ENCODE results near the gene CCDC51. TPM values are rescaled to one million over a fixed set of nuclear protein-coding genes. Genes with fewer than 3 reads are reported as not detected.

Gene CCDC51
- total RNA-seq, 1 experiment from 2014 or later: 29.3 TPM

DNA sequence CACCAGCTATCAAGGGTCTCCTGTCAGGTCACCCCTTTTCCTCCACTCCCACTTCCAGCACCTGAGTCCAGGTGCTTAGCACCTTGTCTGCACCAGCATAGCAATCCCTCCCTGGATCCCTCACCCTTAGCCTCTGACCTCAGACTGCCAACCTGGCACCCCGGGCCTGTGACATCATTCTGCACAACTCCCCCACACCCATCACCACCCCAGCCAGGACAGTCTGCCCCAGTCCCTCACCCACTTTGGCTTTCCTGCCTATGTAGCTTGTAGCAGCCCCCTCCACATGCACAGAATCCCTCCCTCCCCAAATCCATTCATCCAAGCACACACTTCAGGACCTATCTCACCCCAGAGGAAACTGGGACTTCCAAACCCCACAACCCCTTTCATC, 9.2 kb downstream of the CCDC51 start:
- Histone ChIP-seq H3K9ac (ENCODE audit: low read length) (0 out of 2 replicates have a peak overlapping the region, but pooled peaks have one; percentile 77), H3K4me1 (ENCODE audit: control insufficient read depth in 1 of 2, insufficient read depth in 2 of 2, low read length in 2 of 2) (peaks cover 55 to 72% of the 10 kb centered on the region in 2 experiments), H3K27me3 (ENCODE audit: insufficient read depth, low read length) (no peaks in the 10 kb centered on the region), H3K36me3 (ENCODE audit: control insufficient read depth in 1 of 2, insufficient read depth in 2 of 2, low read length in 2 of 2) (peaks cover 0 to 17% of the 10 kb centered on the region in 2 experiments; a peak in 1 of 4 replicates), H3K9me3 (ENCODE audit: control insufficient read depth in 1 of 2, insufficient read depth in 1 of 2, low read depth in 1 of 2, low read length in 2 of 2) (no peaks in the 10 kb centered on the region), H3K4me3 (replicated peaks in 1 of 2; ENCODE audit: low read depth in 1 of 2, low read length in 2 of 2) (no peak overlapping the region), H3K27ac (ENCODE audit: low read depth, low read length) (peak overlapping the region; percentile 81), H4K20me1 (ENCODE audit: insufficient read depth) (no peaks in the 10 kb centered on the region), H2AFZ (ENCODE audit: low read depth, low read length, poor library complexity, severe bottlenecking) (no peak overlapping the region), H3K79me2 (ENCODE audit: insufficient read depth, low read length) (peaks cover 14% of the 10 kb centered on the region; the same call in 1 of the 2 replicates), H3K9me2 (ENCODE audit: insufficient read depth) (no peaks in the 10 kb centered on the region), H3K4me2 (ENCODE audit: low read length) (peak overlapping the region; percentile 91)
- POLR2A ChIA-PET: interaction anchor here (1.8 kb wide), 1 partner anchor 9 kb away, joined by 5 read pairs; the partner anchor contains the start of genes CCDC51 and TMA7
- TF ChIP-seq CEBPB (IDR thresholded peaks at IDR 0.05; ENCODE audit: low read depth): no peak
- no peak for TF ChIP-seq ZNF274 (IDR thresholded peaks at IDR 0.05; ENCODE audit: low read depth, low read length)
- no peak for TF ChIP-seq POLR2A (IDR thresholded peaks at IDR 0.05; ENCODE audit: borderline replicate concordance, extremely low read depth, insufficient read depth, insufficient read length)
- TF ChIP-seq, protein P1, sequence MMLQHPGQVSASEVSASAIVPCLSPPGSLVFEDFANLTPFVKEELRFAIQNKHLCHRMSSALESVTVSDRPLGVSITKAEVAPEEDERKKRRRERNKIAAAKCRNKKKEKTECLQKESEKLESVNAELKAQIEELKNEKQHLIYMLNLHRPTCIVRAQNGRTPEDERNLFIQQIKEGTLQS (IDR thresholded peaks at IDR 0.05): no peak
- TF ChIP-seq, protein P2, sequence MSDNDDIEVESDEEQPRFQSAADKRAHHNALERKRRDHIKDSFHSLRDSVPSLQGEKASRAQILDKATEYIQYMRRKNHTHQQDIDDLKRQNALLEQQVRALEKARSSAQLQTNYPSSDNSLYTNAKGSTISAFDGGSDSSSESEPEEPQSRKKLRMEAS (IDR thresholded peaks at IDR 0.05): no peak
- TF ChIP-seq, protein P3, sequence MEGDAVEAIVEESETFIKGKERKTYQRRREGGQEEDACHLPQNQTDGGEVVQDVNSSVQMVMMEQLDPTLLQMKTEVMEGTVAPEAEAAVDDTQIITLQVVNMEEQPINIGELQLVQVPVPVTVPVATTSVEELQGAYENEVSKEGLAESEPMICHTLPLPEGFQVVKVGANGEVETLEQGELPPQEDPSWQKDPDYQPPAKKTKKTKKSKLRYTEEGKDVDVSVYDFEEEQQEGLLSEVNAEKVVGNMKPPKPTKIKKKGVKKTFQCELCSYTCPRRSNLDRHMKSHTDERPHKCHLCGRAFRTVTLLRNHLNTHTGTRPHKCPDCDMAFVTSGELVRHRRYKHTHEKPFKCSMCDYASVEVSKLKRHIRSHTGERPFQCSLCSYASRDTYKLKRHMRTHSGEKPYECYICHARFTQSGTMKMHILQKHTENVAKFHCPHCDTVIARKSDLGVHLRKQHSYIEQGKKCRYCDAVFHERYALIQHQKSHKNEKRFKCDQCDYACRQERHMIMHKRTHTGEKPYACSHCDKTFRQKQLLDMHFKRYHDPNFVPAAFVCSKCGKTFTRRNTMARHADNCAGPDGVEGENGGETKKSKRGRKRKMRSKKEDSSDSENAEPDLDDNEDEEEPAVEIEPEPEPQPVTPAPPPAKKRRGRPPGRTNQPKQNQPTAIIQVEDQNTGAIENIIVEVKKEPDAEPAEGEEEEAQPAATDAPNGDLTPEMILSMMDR (IDR thresholded peaks at IDR 0.05 in 2 of 3, conservative IDR thresholded peaks at IDR 0.05 in 1 of 3; ENCODE audit: borderline replicate concordance in 1 of 3, insufficient read depth in 1 of 3, low read depth in 2 of 3, low read length in 2 of 3): no peak
- TF ChIP-seq, protein P4, sequence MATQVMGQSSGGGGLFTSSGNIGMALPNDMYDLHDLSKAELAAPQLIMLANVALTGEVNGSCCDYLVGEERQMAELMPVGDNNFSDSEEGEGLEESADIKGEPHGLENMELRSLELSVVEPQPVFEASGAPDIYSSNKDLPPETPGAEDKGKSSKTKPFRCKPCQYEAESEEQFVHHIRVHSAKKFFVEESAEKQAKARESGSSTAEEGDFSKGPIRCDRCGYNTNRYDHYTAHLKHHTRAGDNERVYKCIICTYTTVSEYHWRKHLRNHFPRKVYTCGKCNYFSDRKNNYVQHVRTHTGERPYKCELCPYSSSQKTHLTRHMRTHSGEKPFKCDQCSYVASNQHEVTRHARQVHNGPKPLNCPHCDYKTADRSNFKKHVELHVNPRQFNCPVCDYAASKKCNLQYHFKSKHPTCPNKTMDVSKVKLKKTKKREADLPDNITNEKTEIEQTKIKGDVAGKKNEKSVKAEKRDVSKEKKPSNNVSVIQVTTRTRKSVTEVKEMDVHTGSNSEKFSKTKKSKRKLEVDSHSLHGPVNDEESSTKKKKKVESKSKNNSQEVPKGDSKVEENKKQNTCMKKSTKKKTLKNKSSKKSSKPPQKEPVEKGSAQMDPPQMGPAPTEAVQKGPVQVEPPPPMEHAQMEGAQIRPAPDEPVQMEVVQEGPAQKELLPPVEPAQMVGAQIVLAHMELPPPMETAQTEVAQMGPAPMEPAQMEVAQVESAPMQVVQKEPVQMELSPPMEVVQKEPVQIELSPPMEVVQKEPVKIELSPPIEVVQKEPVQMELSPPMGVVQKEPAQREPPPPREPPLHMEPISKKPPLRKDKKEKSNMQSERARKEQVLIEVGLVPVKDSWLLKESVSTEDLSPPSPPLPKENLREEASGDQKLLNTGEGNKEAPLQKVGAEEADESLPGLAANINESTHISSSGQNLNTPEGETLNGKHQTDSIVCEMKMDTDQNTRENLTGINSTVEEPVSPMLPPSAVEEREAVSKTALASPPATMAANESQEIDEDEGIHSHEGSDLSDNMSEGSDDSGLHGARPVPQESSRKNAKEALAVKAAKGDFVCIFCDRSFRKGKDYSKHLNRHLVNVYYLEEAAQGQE (IDR thresholded peaks at IDR 0.05; ENCODE audit: low read depth): no peak
- TF ChIP-seq YY1 (IDR thresholded peaks at IDR 0.05; ENCODE audit: extremely low read depth, insufficient replicate concordance, low read depth, low read length): no peak
- TF ChIP-seq JUND (IDR thresholded peaks at IDR 0.05): no peak
- no peak for TF ChIP-seq ZFX (IDR thresholded peaks at IDR 0.05)
- TF ChIP-seq EGR1 (IDR thresholded peaks at IDR 0.05; ENCODE audit: low read depth): no peak
- no peak for TF ChIP-seq SRF (IDR thresholded peaks at IDR 0.05; ENCODE audit: low read depth)
- no peak for TF ChIP-seq TCF7L2 (IDR thresholded peaks at IDR 0.05; ENCODE audit: borderline replicate concordance, extremely low read depth, insufficient read depth, insufficient read length)
- no peak for TF ChIP-seq EZH2phosphoT487 (IDR thresholded peaks at IDR 0.05; ENCODE audit: borderline replicate concordance)
- TF ChIP-seq, protein P5, sequence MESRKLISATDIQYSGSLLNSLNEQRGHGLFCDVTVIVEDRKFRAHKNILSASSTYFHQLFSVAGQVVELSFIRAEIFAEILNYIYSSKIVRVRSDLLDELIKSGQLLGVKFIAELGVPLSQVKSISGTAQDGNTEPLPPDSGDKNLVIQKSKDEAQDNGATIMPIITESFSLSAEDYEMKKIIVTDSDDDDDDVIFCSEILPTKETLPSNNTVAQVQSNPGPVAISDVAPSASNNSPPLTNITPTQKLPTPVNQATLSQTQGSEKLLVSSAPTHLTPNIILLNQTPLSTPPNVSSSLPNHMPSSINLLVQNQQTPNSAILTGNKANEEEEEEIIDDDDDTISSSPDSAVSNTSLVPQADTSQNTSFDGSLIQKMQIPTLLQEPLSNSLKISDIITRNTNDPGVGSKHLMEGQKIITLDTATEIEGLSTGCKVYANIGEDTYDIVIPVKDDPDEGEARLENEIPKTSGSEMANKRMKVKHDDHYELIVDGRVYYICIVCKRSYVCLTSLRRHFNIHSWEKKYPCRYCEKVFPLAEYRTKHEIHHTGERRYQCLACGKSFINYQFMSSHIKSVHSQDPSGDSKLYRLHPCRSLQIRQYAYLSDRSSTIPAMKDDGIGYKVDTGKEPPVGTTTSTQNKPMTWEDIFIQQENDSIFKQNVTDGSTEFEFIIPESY (IDR thresholded peaks at IDR 0.05; ENCODE audit: extremely low read depth, insufficient replicate concordance, low read length): no peak
- no TSS peak for BruUV-seq (replicated peaks)
- ATAC-seq: no peak
- RAD21 ChIA-PET (ENCODE audit: low non-redundant PET in 1 of 2, low total read pairs in 2 of 2, uncharacterized antibody in 2 of 2, unreplicated experiment in 2 of 2): no interaction called here
- DNase-seq (ENCODE audit: low read depth, low spot score): no peak
- CTCF ChIA-PET: interaction anchor here (2.7 to 3.3 kb wide), 2 partner anchors 9 to 30 kb away, joined by 8 to 15 read pairs; partner anchors contain the start of genes CCDC51 and TMA7
- intact Hi-C loops (cut with micrococcal nuclease): no loop called here
